ENCODE measurements around the gene SSUH2. TPM values are rescaled to one million over a fixed set of nuclear protein-coding genes. Genes with fewer than 3 reads are reported as not detected.
"Not testable (repeated sequence)": the region's sequence is repeated elsewhere in the genome, so short reads cannot be mapped to it uniquely, and the experiment has no call there.

Gene SSUH2
- total RNA-seq, 1 experiment from 2014 or later = not detected

- in situ Hi-C loops (cut with HindIII; ENCODE audit: low pct_unique_long_range_greater_than_20kb, low sequenced_read_pairs) = no loop called here
- no peak for DNase-seq (ENCODE audit: low read depth, low spot score)
These were observed 41.4 kb downstream of the SSUH2 start for GRCh38 chr3:8603115-8603710.

GRCh38 chr3:8600457-8600856 lies 44.1 kb downstream of the SSUH2 start:
- in situ Hi-C loops (cut with HindIII; ENCODE audit: low pct_unique_long_range_greater_than_20kb, low sequenced_read_pairs) = no loop called here
- no peak for DNase-seq (ENCODE audit: low read depth, low spot score)

GRCh38 chr3:8599146-8599545 lies 45.5 kb downstream of the SSUH2 start:
- no peak for DNase-seq (ENCODE audit: low read depth, low spot score)
- in situ Hi-C loops (cut with HindIII; ENCODE audit: low pct_unique_long_range_greater_than_20kb, low sequenced_read_pairs) = no loop called here

- no peak for DNase-seq (ENCODE audit: low read depth, low spot score)
- in situ Hi-C loops (cut with HindIII; ENCODE audit: low pct_unique_long_range_greater_than_20kb, low sequenced_read_pairs) = no loop called here
These were observed 47.3 kb downstream of the SSUH2 start for GRCh38 chr3:8597219-8597853.

- in situ Hi-C loops (cut with HindIII; ENCODE audit: low pct_unique_long_range_greater_than_20kb, low sequenced_read_pairs) = no loop called here
- no peak for DNase-seq (ENCODE audit: low read depth, low spot score)
These were observed 48.0 kb downstream of the SSUH2 start for GRCh38 chr3:8596321-8597218.

GRCh38 chr3:8595695-8596115 lies 48.9 kb downstream of the SSUH2 start:
- no peak for DNase-seq (ENCODE audit: low read depth, low spot score)
- in situ Hi-C loops (cut with HindIII; ENCODE audit: low pct_unique_long_range_greater_than_20kb, low sequenced_read_pairs) = no loop called here

GRCh38 chr3:8595252-8595651 lies 49.3 kb downstream of the SSUH2 start:
- DNase-seq (ENCODE audit: low read depth, low spot score) = no peak
- in situ Hi-C loops (cut with HindIII; ENCODE audit: low pct_unique_long_range_greater_than_20kb, low sequenced_read_pairs) = no loop called here

- no peak for DNase-seq (ENCODE audit: low read depth, low spot score)
- in situ Hi-C loops (cut with HindIII; ENCODE audit: low pct_unique_long_range_greater_than_20kb, low sequenced_read_pairs) = no loop called here
These were observed 51.4 kb downstream of the SSUH2 start for GRCh38 chr3:8593021-8593827.

GRCh38 chr3:8589880-8590556 lies 54.6 kb downstream of the SSUH2 start:
- in situ Hi-C loops (cut with HindIII; ENCODE audit: low pct_unique_long_range_greater_than_20kb, low sequenced_read_pairs) = no loop called here
- no peak for DNase-seq (ENCODE audit: low read depth, low spot score)

- in situ Hi-C loops (cut with HindIII; ENCODE audit: low pct_unique_long_range_greater_than_20kb, low sequenced_read_pairs) = no loop called here
- DNase-seq (ENCODE audit: low read depth, low spot score) = no peak
These were observed 59.9 kb downstream of the SSUH2 start for GRCh38 chr3:8584661-8585060.

- in situ Hi-C loops (cut with HindIII; ENCODE audit: low pct_unique_long_range_greater_than_20kb, low sequenced_read_pairs) = no loop called here
- no peak for DNase-seq (ENCODE audit: low read depth, low spot score)
These were observed 62.7 kb downstream of the SSUH2 start for GRCh38 chr3:8581806-8582445.

- in situ Hi-C loops (cut with HindIII; ENCODE audit: low pct_unique_long_range_greater_than_20kb, low sequenced_read_pairs) = no loop called here
- DNase-seq (ENCODE audit: low read depth, low spot score) = no peak
These were observed 63.2 kb downstream of the SSUH2 start for GRCh38 chr3:8581373-8581772.

- in situ Hi-C loops (cut with HindIII; ENCODE audit: low pct_unique_long_range_greater_than_20kb, low sequenced_read_pairs); DNase-seq (ENCODE audit: low read depth, low spot score): not testable (repeated sequence)
These were observed 64.2 kb downstream of the SSUH2 start for GRCh38 chr3:8580434-8580833.

GRCh38 chr3:8579943-8580342 lies 64.7 kb downstream of the SSUH2 start:
- in situ Hi-C loops (cut with HindIII; ENCODE audit: low pct_unique_long_range_greater_than_20kb, low sequenced_read_pairs) = no loop called here
- no peak for DNase-seq (ENCODE audit: low read depth, low spot score)

GRCh38 chr3:8579096-8579495 lies 65.5 kb downstream of the SSUH2 start:
- in situ Hi-C loops (cut with HindIII; ENCODE audit: low pct_unique_long_range_greater_than_20kb, low sequenced_read_pairs) = no loop called here
- no peak for DNase-seq (ENCODE audit: low read depth, low spot score)

GRCh38 chr3:8578282-8578681 lies 66.3 kb downstream of the SSUH2 start:
- DNase-seq (ENCODE audit: low read depth, low spot score) = no peak
- in situ Hi-C loops (cut with HindIII; ENCODE audit: low pct_unique_long_range_greater_than_20kb, low sequenced_read_pairs) = no loop called here
